ENCODE results near the gene NNAT. TPM values are rescaled to one million over a fixed set of nuclear protein-coding genes. Genes with fewer than 3 reads are reported as not detected.

Gene NNAT
- total and polyA plus RNA-seq, 2 experiments from 2014 or later = 0.90 TPM; not detected in 1

- Histone ChIP-seq H3K4me3 (peak overlapping the region; percentile 87), H3K4me2 (ENCODE audit: unreplicated experiment) (peak overlapping the region; percentile 91), H3F3A (ENCODE audit: insufficient read depth) (peaks cover 11% of the 10 kb centered on the region; the same call in 1 of the 2 replicates), H3K27me3 (replicated peaks; ENCODE audit: insufficient read depth) (no peaks in the 10 kb centered on the region), H3K9me3 (ENCODE audit: low read depth) (no peaks in the 10 kb centered on the region), H4K20me1 (ENCODE audit: insufficient read depth) (peaks cover 21% of the 10 kb centered on the region; the same call in 1 of the 2 replicates), H3K9ac (peak overlapping the region; percentile 94), H3K4me1 (ENCODE audit: insufficient read depth) (peaks cover 28% of the 10 kb centered on the region), H3K79me2 (ENCODE audit: insufficient read depth) (peaks cover 56% of the 10 kb centered on the region), H2AFZ (peak overlapping the region; percentile 92), H3K9me2 (ENCODE audit: insufficient read depth) (no peaks in the 10 kb centered on the region), H3K27ac (peak overlapping the region; percentile 93), H3K36me3 (ENCODE audit: low read depth) (no peaks in the 10 kb centered on the region)
- 1% methylated on average over 22 to 27 of the region's 28 CpGs for WGBS, 2 experiments (ENCODE audit: low coverage in 1 of 2, low lambda C conversion rate in 2 of 2, missing lambda C conversion rate in 2 of 2)
- TF ChIP-seq EZH2 (IDR thresholded peaks at IDR 0.05; ENCODE audit: insufficient read depth, poor library complexity, severe bottlenecking) (no peak), EZH2phosphoT487 (IDR thresholded peaks at IDR 0.05; ENCODE audit: insufficient read depth, low read depth) (no peak)
- in situ Hi-C loops (cut with MboI) = no loop called here
- DNase-seq = peak; percentile 72
Measured at GRCh38 chr20:37526839-37527637, 6.0 kb downstream of the NNAT start.

DNA sequence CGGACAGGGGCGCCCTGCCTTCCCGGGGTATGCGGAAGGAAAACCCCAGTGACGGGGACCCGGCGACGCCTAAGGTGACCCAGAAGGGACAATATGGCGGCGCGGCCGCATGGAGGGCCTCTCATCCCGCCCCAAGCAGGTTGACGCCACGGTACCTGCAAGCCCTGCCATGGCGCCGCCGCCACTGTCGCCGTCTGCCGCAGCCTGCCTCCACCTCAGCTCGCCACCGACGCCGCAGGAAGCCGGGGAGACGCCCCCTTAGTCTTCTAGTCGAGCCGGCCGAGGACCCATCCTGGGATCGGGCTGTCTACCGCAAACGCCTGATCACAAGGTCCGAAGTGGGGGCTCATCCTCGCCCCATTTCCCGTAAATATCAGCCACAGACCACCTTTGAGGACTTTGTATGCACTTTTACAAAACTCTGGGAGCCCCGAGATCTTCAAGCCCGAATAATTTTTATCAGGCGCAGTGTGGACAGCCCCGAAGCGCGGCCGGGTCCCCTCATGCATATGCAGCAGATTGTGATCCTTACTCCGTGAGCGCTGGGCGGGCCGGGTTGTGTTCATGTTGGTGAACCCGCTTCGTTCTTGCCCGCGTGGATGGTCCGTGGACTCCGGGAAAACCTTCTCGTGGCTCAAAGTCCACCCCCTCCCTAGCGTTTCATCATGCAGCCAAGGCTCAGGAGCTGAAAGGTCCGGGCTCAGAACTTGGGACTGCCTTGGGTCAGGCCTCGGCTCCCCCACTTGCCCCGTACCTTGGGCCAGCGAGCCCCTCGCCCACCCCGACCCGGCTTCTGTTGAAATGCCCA is 6.8 kb downstream of the NNAT start, which contains the start of gene BLCAP:
Gene BLCAP, minus strand, starts transcription at position 239 of the 808 bp plus-strand sequence. CDS start 8,702 bp downstream, outside the sequence.
- 1% methylated on average over 52 to 62 of the region's 62 CpGs for WGBS, 2 experiments (ENCODE audit: low coverage in 1 of 2, low lambda C conversion rate in 2 of 2, missing lambda C conversion rate in 2 of 2)
- H3K27me3 ChIP-seq (replicated peaks; ENCODE audit: insufficient read depth) = no peaks in the 10 kb centered on the region
- H3K9me2 ChIP-seq (ENCODE audit: insufficient read depth) = no peaks in the 10 kb centered on the region
- H3K36me3 ChIP-seq (ENCODE audit: low read depth) = no peaks in the 10 kb centered on the region
- peaks cover 11% of the 10 kb centered on the region; the same call in 1 of the 2 replicates for H3F3A ChIP-seq (ENCODE audit: insufficient read depth)
- TF ChIP-seq EZH2 (IDR thresholded peaks at IDR 0.05; ENCODE audit: insufficient read depth, poor library complexity, severe bottlenecking) = no peak
- TF ChIP-seq EZH2phosphoT487 (IDR thresholded peaks at IDR 0.05; ENCODE audit: insufficient read depth, low read depth) = no peak
- peaks cover 28% of the 10 kb centered on the region for H3K4me1 ChIP-seq (ENCODE audit: insufficient read depth)
- H4K20me1 ChIP-seq (ENCODE audit: insufficient read depth) = peaks cover 21% of the 10 kb centered on the region; the same call in 1 of the 2 replicates
- H3K27ac ChIP-seq = peak within 1 kb of the TSS; percentile 93
- peak; percentile 95 for DNase-seq
- peak within 1 kb of the TSS; percentile 94 for H3K9ac ChIP-seq
- peak within 1 kb of the TSS; percentile 87 for H3K4me3 ChIP-seq
- no peaks in the 10 kb centered on the region for H3K9me3 ChIP-seq (ENCODE audit: low read depth)
- H3K79me2 ChIP-seq (ENCODE audit: insufficient read depth) = peaks cover 49% of the 10 kb centered on the region
- in situ Hi-C loops (cut with MboI) = no loop called here
- peak within 1 kb of the TSS; percentile 92 for H2AFZ ChIP-seq
- peak within 1 kb of the TSS; percentile 91 for H3K4me2 ChIP-seq (ENCODE audit: unreplicated experiment)

DNA sequence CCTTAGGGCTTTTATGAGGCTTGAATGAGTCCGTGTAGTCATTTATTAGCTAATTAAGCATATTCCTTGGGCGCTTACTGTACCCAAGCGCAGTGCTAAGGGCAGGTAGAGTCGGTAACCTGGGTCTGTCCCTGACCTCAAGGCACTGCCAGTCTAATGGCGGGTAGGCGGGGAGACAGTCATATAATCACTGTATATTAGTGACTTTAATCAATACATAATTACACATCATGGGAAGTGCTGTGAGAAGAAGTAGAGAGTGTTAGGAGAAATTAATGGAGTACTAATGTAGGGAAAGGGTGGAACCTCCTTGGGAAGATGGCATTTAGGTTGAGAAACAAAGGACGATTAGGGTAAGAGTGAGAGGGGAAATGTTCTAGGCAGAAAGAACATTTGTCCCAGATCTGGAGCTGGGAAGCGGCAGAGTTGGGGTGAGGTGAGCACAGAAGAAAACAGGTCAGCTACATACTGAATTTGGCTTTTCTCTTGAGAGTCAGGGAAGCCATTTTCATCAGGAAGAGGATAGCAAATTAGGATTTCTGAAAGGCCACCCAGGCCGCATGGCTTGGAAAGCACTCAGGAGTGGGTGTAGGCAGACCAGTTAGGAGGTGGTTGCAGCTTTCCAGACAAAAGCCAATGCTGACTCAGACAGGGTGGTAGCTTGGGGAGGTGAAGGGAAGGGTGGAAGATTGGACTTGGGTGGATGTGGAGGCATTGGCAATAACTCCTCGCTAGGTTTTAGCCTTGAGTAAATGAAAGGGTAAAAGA is 7.6 kb downstream of the NNAT start:
- H2AFZ ChIP-seq = peak overlapping the region; percentile 92
- peak; percentile 68 for DNase-seq
- no peaks in the 10 kb centered on the region for H3K9me3 ChIP-seq (ENCODE audit: low read depth)
- no peaks in the 10 kb centered on the region for H3K9me2 ChIP-seq (ENCODE audit: insufficient read depth)
- peak overlapping the region; percentile 87 for H3K4me3 ChIP-seq
- H3K27me3 ChIP-seq (replicated peaks; ENCODE audit: insufficient read depth) = no peaks in the 10 kb centered on the region
- WGBS, 2 experiments (ENCODE audit: low coverage in 1 of 2, low lambda C conversion rate in 2 of 2, missing lambda C conversion rate in 2 of 2) = 24 to 30% methylated on average over 10 of the region's 10 CpGs
- in situ Hi-C loops (cut with MboI) = no loop called here
- peaks cover 42% of the 10 kb centered on the region for H3K79me2 ChIP-seq (ENCODE audit: insufficient read depth)
- no peak for TF ChIP-seq EZH2phosphoT487 (IDR thresholded peaks at IDR 0.05; ENCODE audit: insufficient read depth, low read depth)
- TF ChIP-seq EZH2 (IDR thresholded peaks at IDR 0.05; ENCODE audit: insufficient read depth, poor library complexity, severe bottlenecking) = no peak
- peaks cover 28% of the 10 kb centered on the region for H3K4me1 ChIP-seq (ENCODE audit: insufficient read depth)
- H4K20me1 ChIP-seq (ENCODE audit: insufficient read depth) = peaks cover 17% of the 10 kb centered on the region; the same call in 1 of the 2 replicates
- peak overlapping the region; percentile 94 for H3K9ac ChIP-seq
- H3K27ac ChIP-seq = peak overlapping the region; percentile 93
- peaks cover 11% of the 10 kb centered on the region; the same call in 1 of the 2 replicates for H3F3A ChIP-seq (ENCODE audit: insufficient read depth)
- H3K36me3 ChIP-seq (ENCODE audit: low read depth) = no peaks in the 10 kb centered on the region
- H3K4me2 ChIP-seq (ENCODE audit: unreplicated experiment) = peak overlapping the region; percentile 91

Measured in GM23248 (cell line).